GM12878 (cell line): ENCODE results near the gene COMT.

Experiments used
- EZH2 ChIP-seq: IDR thresholded peaks from 2 replicates; pipeline ENCODE4 v1.6.1; 2012; ENCODE audit warnings: low read depth, mild to moderate bottlenecking, control low read depth, inconsistent platforms, low read length, borderline replicate concordance; ENCODE audit not compliant: control insufficient read depth
- FOXK2 ChIP-seq: fragments of 450-650 bp; IDR thresholded peaks from 2 replicates; pipeline ENCODE4 v1.6.1; 2017; ENCODE audit warnings: mild to moderate bottlenecking, moderate library complexity
- HDAC2 ChIP-seq: fragments of 200-600 bp; sonication (generic); IDR thresholded peaks from 2 replicates; pipeline ENCODE4 v1.6.1; 2017
- HDGF ChIP-seq: fragments of 450-650 bp; IDR thresholded peaks from 2 replicates; pipeline ENCODE4 v1.6.1; 2016; ENCODE audit warnings: antibody characterized with exemption
- MXI1 ChIP-seq: fragments of 150-350 bp; IDR thresholded peaks from 2 replicates; pipeline ENCODE4 v1.6.1; 2011; ENCODE audit warnings: low read depth, mild to moderate bottlenecking, inconsistent platforms, low read length, improper control_type of control experiment
- PML ChIP-seq: IDR thresholded peaks from 2 replicates; pipeline ENCODE4 v1.6.1; 2012; ENCODE audit warnings: low read length, inconsistent platforms
- POLR2AphosphoS5 ChIP-seq: IDR thresholded peaks from 2 replicates; pipeline ENCODE4 v1.6.1; 2011; ENCODE audit warnings: mild to moderate bottlenecking, low read length, inconsistent platforms
- SMARCA5 ChIP-seq: fragments of 450-650 bp; IDR thresholded peaks from 2 replicates; pipeline ENCODE4 v1.6.1; 2017; ENCODE audit warnings: mild to moderate bottlenecking
- YY1 ChIP-seq: IDR thresholded peaks from 2 replicates; pipeline ENCODE4 v1.6.1; 2011; ENCODE audit warnings: low read depth, mild to moderate bottlenecking, low read length
- TF ChIP-seq, protein P1 (sequence below): IDR thresholded peaks from 2 replicates; pipeline ENCODE4 v1.6.1; 2012; ENCODE audit warnings: low read depth, low read length, improper control_type of control experiment
- TF ChIP-seq, protein P2 (sequence below): IDR thresholded peaks from 2 replicates; pipeline ENCODE4 v1.6.1; 2012; ENCODE audit warnings: mild to moderate bottlenecking, low read depth, low read length
- TF ChIP-seq, protein P3 (sequence below): fragments of 450-650 bp; formaldehyde crosslinking; IDR thresholded peaks from 2 replicates; pipeline ENCODE4 v1.4.0; 2022; ENCODE audit warnings: mild to moderate bottlenecking, moderate library complexity
- TF ChIP-seq, protein P4 (sequence below), 3 experiments: IDR thresholded peaks in 2 of 3; conservative IDR thresholded peaks in 1 of 3; 2 replicates each; pipeline ENCODE4 v1.5.1; 2011; ENCODE audit warnings: low read depth in 3 of 3, low read length in 3 of 3, mild to moderate bottlenecking in 3 of 3, control low read depth in 2 of 3, moderate library complexity in 2 of 3, inconsistent platforms in 1 of 3, mixed read lengths in 1 of 3; ENCODE audit not compliant: control insufficient read depth in 2 of 3, insufficient read depth in 1 of 3; ENCODE audit errors: extremely low read depth in 1 of 3

DNA sequence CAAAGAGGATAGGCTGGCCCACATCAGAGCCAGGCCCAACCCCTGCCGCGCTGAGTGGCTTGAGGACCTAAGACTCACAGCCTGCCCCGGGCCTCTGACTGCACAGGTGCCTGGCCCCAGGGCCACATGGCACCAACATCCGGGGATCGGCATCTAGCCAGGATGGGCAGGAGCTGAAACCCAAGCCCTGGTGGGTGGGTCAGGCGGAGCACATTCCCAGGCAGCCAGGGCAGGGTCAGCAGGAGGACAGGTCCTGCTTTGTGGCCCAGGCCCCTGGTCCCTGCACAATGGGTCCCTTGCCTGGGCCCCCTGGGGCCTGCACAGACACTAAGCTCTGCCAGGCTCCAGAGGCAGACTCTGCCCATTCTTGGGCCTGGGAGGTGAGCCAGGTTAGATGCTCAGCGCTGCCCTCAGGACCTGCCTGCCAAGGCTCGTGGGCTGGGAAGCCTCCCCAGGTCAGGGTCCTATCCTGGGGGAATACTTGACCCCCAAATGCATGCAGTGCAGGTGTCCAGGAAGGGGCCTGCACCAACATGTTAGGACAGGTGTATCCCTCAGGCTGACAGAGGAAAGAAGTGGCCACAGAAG is 41.5 kb downstream of the COMT start:
- TF ChIP-seq FOXK2 (no peak), MXI1 (no peak), HDAC2 (no peak), EZH2 (no peak), SMARCA5 (no peak), POLR2AphosphoS5 (no peak), HDGF (no peak), PML (no peak), YY1 (no peak)
- TF ChIP-seq, protein P1, sequence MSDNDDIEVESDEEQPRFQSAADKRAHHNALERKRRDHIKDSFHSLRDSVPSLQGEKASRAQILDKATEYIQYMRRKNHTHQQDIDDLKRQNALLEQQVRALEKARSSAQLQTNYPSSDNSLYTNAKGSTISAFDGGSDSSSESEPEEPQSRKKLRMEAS, result no peak
- TF ChIP-seq, protein P2, sequence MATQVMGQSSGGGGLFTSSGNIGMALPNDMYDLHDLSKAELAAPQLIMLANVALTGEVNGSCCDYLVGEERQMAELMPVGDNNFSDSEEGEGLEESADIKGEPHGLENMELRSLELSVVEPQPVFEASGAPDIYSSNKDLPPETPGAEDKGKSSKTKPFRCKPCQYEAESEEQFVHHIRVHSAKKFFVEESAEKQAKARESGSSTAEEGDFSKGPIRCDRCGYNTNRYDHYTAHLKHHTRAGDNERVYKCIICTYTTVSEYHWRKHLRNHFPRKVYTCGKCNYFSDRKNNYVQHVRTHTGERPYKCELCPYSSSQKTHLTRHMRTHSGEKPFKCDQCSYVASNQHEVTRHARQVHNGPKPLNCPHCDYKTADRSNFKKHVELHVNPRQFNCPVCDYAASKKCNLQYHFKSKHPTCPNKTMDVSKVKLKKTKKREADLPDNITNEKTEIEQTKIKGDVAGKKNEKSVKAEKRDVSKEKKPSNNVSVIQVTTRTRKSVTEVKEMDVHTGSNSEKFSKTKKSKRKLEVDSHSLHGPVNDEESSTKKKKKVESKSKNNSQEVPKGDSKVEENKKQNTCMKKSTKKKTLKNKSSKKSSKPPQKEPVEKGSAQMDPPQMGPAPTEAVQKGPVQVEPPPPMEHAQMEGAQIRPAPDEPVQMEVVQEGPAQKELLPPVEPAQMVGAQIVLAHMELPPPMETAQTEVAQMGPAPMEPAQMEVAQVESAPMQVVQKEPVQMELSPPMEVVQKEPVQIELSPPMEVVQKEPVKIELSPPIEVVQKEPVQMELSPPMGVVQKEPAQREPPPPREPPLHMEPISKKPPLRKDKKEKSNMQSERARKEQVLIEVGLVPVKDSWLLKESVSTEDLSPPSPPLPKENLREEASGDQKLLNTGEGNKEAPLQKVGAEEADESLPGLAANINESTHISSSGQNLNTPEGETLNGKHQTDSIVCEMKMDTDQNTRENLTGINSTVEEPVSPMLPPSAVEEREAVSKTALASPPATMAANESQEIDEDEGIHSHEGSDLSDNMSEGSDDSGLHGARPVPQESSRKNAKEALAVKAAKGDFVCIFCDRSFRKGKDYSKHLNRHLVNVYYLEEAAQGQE, result no peak
- TF ChIP-seq, protein P3, sequence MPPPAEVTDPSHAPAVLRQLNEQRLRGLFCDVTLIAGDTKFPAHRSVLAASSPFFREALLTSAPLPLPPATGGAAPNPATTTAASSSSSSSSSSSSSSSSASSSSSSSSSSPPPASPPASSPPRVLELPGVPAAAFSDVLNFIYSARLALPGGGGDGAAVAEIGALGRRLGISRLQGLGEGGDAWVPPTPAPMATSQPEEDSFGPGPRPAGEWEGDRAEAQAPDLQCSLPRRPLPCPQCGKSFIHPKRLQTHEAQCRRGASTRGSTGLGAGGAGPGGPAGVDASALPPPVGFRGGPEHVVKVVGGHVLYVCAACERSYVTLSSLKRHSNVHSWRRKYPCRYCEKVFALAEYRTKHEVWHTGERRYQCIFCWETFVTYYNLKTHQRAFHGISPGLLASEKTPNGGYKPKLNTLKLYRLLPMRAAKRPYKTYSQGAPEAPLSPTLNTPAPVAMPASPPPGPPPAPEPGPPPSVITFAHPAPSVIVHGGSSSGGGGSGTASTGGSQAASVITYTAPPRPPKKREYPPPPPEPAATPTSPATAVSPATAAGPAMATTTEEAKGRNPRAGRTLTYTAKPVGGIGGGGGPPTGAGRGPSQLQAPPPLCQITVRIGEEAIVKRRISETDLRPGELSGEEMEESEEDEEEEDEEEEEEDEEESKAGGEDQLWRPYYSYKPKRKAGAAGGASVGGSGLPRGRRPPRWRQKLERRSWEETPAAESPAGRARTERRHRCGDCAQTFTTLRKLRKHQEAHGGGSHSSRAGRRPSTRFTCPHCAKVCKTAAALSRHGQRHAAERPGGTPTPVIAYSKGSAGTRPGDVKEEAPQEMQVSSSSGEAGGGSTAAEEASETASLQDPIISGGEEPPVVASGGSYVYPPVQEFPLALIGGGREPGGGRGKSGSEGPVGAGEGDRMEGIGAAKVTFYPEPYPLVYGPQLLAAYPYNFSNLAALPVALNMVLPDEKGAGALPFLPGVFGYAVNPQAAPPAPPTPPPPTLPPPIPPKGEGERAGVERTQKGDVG (CRISPR knock-in tag), result no peak
- TF ChIP-seq, protein P4, sequence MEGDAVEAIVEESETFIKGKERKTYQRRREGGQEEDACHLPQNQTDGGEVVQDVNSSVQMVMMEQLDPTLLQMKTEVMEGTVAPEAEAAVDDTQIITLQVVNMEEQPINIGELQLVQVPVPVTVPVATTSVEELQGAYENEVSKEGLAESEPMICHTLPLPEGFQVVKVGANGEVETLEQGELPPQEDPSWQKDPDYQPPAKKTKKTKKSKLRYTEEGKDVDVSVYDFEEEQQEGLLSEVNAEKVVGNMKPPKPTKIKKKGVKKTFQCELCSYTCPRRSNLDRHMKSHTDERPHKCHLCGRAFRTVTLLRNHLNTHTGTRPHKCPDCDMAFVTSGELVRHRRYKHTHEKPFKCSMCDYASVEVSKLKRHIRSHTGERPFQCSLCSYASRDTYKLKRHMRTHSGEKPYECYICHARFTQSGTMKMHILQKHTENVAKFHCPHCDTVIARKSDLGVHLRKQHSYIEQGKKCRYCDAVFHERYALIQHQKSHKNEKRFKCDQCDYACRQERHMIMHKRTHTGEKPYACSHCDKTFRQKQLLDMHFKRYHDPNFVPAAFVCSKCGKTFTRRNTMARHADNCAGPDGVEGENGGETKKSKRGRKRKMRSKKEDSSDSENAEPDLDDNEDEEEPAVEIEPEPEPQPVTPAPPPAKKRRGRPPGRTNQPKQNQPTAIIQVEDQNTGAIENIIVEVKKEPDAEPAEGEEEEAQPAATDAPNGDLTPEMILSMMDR (IDR thresholded peaks at IDR 0.05 in 2 of 3, conservative IDR thresholded peaks at IDR 0.05 in 1 of 3; ENCODE audit: control insufficient read depth in 2 of 3, extremely low read depth in 1 of 3, insufficient read depth in 1 of 3, low read depth in 3 of 3, low read length in 3 of 3), result no peak
